Endothelial cell of umbilical vein (primary cell): ENCODE results near the gene IKZF3. TPM values are rescaled to one million over a fixed set of nuclear protein-coding genes. Genes with fewer than 3 reads are reported as not detected.

Source experiments
- BruUV-seq: library from RNA; stranded (reverse); fragments of 400-500 nt; replicated peaks from 2 replicates; lab custom pipeline; 2021; lab: Mats Ljungman, UMichigan
- CTCF ChIA-PET: fragments of 300-600, 350-600 bp; sonication (Branson Sonifier 250); formaldehyde crosslinking; loops from one replicate; lab custom pipeline; 2021; ENCODE audit warnings: antibody characterized with exemption, inconsistent platforms; lab: Charles Lee
- POLR2A ChIA-PET: fragments of 300-600, 350-600 bp; sonication (Branson Sonifier 250); formaldehyde crosslinking; loops from one replicate; lab custom pipeline; 2021; ENCODE audit warnings: antibody characterized with exemption, inconsistent platforms; lab: Charles Lee
- DNase-seq: peaks from one replicate; pipeline ENCODE4 v3.0.0-alpha.2; 2011; ENCODE audit warnings: low read depth, low spot score
- FAIRE-seq: peaks from 2 replicates; lab custom pipeline; 2011; peaks lifted over from hg19 to GRCh38; lab: Jason Lieb, UNC
- H2AFZ ChIP-seq: 2 replicates; pipeline ENCODE4 v1.6.0; 2012; ENCODE audit warnings: low read depth, low read length, control low read depth, inconsistent platforms
- H3K27ac ChIP-seq: 2 replicates; pipeline ENCODE4 v1.5.1; 2011; ENCODE audit warnings: low read depth, mild to moderate bottlenecking, control low read depth, low read length, moderate library complexity; ENCODE audit not compliant: insufficient read depth
- H3K27me3 ChIP-seq, 2 experiments: 2 replicates each; pipeline versions ENCODE4 v1.6.0 to v1.6.1; 2011; ENCODE audit warnings: low read length in 2 of 2, mixed read lengths in 1 of 2; ENCODE audit not compliant: control insufficient read depth in 2 of 2, insufficient read depth in 2 of 2
- H3K36me3 ChIP-seq, 2 experiments: 2 replicates in 1 of 2; 3 replicates in 1 of 2; pipeline ENCODE4 v1.5.1; 2011; ENCODE audit warnings: low read length in 2 of 2, mild to moderate bottlenecking in 1 of 2, moderate library complexity in 1 of 2; ENCODE audit not compliant: control insufficient read depth in 2 of 2, insufficient read depth in 2 of 2; ENCODE audit errors: extremely low read depth in 1 of 2
- H3K4me1 ChIP-seq: 3 replicates; pipeline ENCODE4 v1.5.1; 2011; ENCODE audit warnings: mild to moderate bottlenecking, low read length; ENCODE audit not compliant: control insufficient read depth, insufficient read depth; ENCODE audit errors: extremely low read depth
- H3K4me2 ChIP-seq: 2 replicates; pipeline ENCODE4 v1.6.1; 2011; ENCODE audit warnings: low read length, control low read depth, mixed read lengths; ENCODE audit not compliant: insufficient read depth
- H3K4me3 ChIP-seq, 3 experiments: fragments of 200-600 bp in 1 of 3; sonication (generic), shearing (Covaris generic) in 1 of 3; replicated peaks in 1 of 3; 2 replicates each; pipeline ENCODE4 v1.5.1; 2011 to 2016; ENCODE audit warnings: control low read depth in 3 of 3, low read length in 3 of 3, mild to moderate bottlenecking in 2 of 3, inconsistent platforms in 1 of 3, low read depth in 1 of 3, moderate library complexity in 1 of 3; ENCODE audit not compliant: insufficient read depth in 1 of 3
- H3K79me2 ChIP-seq: 2 replicates; pipeline ENCODE4 v1.6.0; 2012; ENCODE audit warnings: low read length, inconsistent platforms; ENCODE audit not compliant: control insufficient read depth, insufficient read depth
- H3K9ac ChIP-seq: replicated peaks from 2 replicates; pipeline ENCODE3; 2011; ENCODE audit warnings: low read length, control low read depth; ENCODE audit not compliant: insufficient read depth; ENCODE audit errors: extremely low read depth
- H3K9me1 ChIP-seq: replicated peaks from 3 replicates; pipeline ENCODE4 v1.6.0; 2011; ENCODE audit warnings: mild to moderate bottlenecking, low read length; ENCODE audit not compliant: control insufficient read depth, insufficient read depth; ENCODE audit errors: extremely low read depth
- H3K9me3 ChIP-seq: replicated peaks from 2 replicates; pipeline ENCODE4 v1.5.1; 2012; ENCODE audit warnings: low read length, inconsistent platforms; ENCODE audit not compliant: control insufficient read depth, insufficient read depth
- H4K20me1 ChIP-seq: replicated peaks from 2 replicates; pipeline ENCODE3; 2011; ENCODE audit warnings: mild to moderate bottlenecking, low read length; ENCODE audit not compliant: control insufficient read depth, insufficient read depth; ENCODE audit errors: extremely low read depth
- EZH2 ChIP-seq: IDR thresholded peaks from 2 replicates; pipeline ENCODE4 v1.6.1; 2012; ENCODE audit warnings: borderline replicate concordance, low read depth, mild to moderate bottlenecking, moderate library complexity, low read length, inconsistent platforms; ENCODE audit not compliant: severe bottlenecking
- GATA2 ChIP-seq: IDR thresholded peaks from 2 replicates; pipeline ENCODE4 v1.7.0; 2011; ENCODE audit warnings: low read depth, mild to moderate bottlenecking, moderate library complexity, mixed read lengths, low read length; ENCODE audit not compliant: insufficient read length, insufficient read depth
- JUN ChIP-seq: IDR thresholded peaks from 2 replicates; pipeline ENCODE4 v1.6.1; 2011; ENCODE audit warnings: borderline replicate concordance, low read depth; ENCODE audit not compliant: insufficient read length, insufficient read depth
- MYC ChIP-seq: IDR thresholded peaks from one replicate; pipeline ENCODE4 v1.6.1; 2011; ENCODE audit warnings: mild to moderate bottlenecking, low read depth, low read length
- POLR2A ChIP-seq: IDR thresholded peaks from 2 replicates; pipeline ENCODE4 v1.6.1; 2012; ENCODE audit warnings: low read depth, mild to moderate bottlenecking, control low read depth, low read length
- POLR2AphosphoS5 ChIP-seq: IDR thresholded peaks from 2 replicates; pipeline ENCODE4 v1.6.1; 2012; ENCODE audit warnings: low read depth, mild to moderate bottlenecking, control low read depth, low read length, moderate library complexity; ENCODE audit not compliant: insufficient read depth
- dilution Hi-C: fragments of 300-500 bp; cut with MboI; formaldehyde crosslinking; loops from one replicate; pipeline ENCODE4 v1.15.0; 2019; ENCODE audit warnings: low sequenced_read_pairs; ENCODE audit not compliant: extremely low pct_ligation_motif_present
- intact Hi-C: fragments of 100-400 bp; cut with micrococcal nuclease; formaldehyde crosslinking; loops from one replicate; pipeline ENCODE4 v1.10.0; 2022
- polyA plus RNA-seq, 4 experiments: library from polyadenylated mRNA; depleted of rRNA in 3 of 4; stranded (reverse) in 3 of 4; unstranded in 1 of 4; fragments of >200 nt; gene quantifications; 2 replicates each; pipeline versions ENCODE4 v1.2.1 to v1.2.3, GENCODE V29; 2011 to 2012; ENCODE audit warnings: missing spikeins in 1 of 4
- total RNA-seq: library from RNA; stranded (reverse); gene quantifications from 2 replicates; pipeline ENCODE4 v1.2.3, GENCODE V29; 2021
- TF ChIP-seq, protein P1 (sequence below), 2 donors: IDR thresholded peaks; 1 replicate in 1 of 2; 2 replicates in 1 of 2; pipeline ENCODE4 v1.5.1; 2011; ENCODE audit warnings: low read length in 2 of 2, mild to moderate bottlenecking in 2 of 2, moderate library complexity in 2 of 2, control low read depth in 1 of 2, inconsistent platforms in 1 of 2, low read depth in 1 of 2; ENCODE audit not compliant: insufficient read depth in 1 of 2; ENCODE audit errors: extremely low read depth in 1 of 2
- TF ChIP-seq, protein P2 (sequence below): IDR thresholded peaks from 2 replicates; pipeline ENCODE4 v1.6.1; 2011; ENCODE audit not compliant: insufficient read depth, insufficient read length

IKZF3 gene
- total and polyA plus RNA-seq, 2 donors (not counting 3 experiments of a cell fraction or from before 2014, with no cell fraction given), result not detected

DNA sequence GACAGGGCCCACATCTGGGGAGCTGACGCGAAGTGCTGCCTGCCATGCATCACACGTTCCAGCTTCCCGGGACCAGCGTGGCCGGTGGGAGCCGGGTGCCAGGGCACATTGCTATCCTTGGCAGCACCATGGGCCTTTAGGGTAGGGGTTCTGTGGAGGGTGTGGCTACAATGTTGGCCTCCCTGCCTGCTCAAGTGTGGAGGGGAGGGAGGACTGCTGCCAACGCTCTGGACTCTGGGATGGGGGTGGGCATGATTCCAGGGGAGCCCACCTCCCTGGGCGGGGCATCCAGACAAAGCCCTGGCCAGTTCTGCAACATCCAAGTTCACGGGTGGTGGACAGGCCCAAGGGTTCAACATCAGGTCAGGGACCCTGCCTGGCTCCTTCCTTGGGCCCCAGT is 112.5 kb downstream of the IKZF3 start:
- no TSS peak for BruUV-seq
- Histone ChIP-seq H3K36me3 (no peaks in the 10 kb centered on the region), H3K9me3 (no peaks in the 10 kb centered on the region), H3K9ac (no peak overlapping the region), H3K4me1 (peaks cover 9% of the 10 kb centered on the region), H3K27me3 (peaks cover 2 to 6% of the 10 kb centered on the region in 2 experiments), H4K20me1 (no peaks in the 10 kb centered on the region), H3K79me2 (no peaks in the 10 kb centered on the region), H2AFZ (no peak overlapping the region), H3K9me1 (no peaks in the 10 kb centered on the region), H3K4me2 (no peak overlapping the region), H3K27ac (no peak overlapping the region), H3K4me3 (no peak overlapping the region)
- ChIA-PET CTCF (interaction anchor here (1.0 to 3.4 kb wide), 3 partner anchors 22 to 130 kb away, joined by 4 to 17 read pairs (median 6); partner anchors contain the start of gene MIEN1), POLR2A (no interaction called here)
- intact Hi-C loops, result loop anchor here (5.0 kb wide), 1 partner anchor 114 kb away; the partner anchor contains the start of gene STARD3
- FAIRE-seq (no peak), DNase-seq (no peak)
- TF ChIP-seq MYC (no peak), GATA2 (no peak), EZH2 (no peak), JUN (no peak), POLR2AphosphoS5 (no peak), POLR2A (no peak)
- TF ChIP-seq, protein P1, sequence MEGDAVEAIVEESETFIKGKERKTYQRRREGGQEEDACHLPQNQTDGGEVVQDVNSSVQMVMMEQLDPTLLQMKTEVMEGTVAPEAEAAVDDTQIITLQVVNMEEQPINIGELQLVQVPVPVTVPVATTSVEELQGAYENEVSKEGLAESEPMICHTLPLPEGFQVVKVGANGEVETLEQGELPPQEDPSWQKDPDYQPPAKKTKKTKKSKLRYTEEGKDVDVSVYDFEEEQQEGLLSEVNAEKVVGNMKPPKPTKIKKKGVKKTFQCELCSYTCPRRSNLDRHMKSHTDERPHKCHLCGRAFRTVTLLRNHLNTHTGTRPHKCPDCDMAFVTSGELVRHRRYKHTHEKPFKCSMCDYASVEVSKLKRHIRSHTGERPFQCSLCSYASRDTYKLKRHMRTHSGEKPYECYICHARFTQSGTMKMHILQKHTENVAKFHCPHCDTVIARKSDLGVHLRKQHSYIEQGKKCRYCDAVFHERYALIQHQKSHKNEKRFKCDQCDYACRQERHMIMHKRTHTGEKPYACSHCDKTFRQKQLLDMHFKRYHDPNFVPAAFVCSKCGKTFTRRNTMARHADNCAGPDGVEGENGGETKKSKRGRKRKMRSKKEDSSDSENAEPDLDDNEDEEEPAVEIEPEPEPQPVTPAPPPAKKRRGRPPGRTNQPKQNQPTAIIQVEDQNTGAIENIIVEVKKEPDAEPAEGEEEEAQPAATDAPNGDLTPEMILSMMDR (IDR thresholded peaks at IDR 0.05; ENCODE audit: extremely low read depth in 1 of 2, insufficient read depth in 1 of 2, low read depth in 1 of 2, low read length in 2 of 2), result no peak
- TF ChIP-seq, protein P2, sequence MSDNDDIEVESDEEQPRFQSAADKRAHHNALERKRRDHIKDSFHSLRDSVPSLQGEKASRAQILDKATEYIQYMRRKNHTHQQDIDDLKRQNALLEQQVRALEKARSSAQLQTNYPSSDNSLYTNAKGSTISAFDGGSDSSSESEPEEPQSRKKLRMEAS, result no peak
- dilution Hi-C loops, result no loop called here
